ENCODE measurements around the gene NKX1-1. TPM values are rescaled to one million over a fixed set of nuclear protein-coding genes. Genes with fewer than 3 reads are reported as not detected.
"Not testable (repeated sequence)": the region's sequence is repeated elsewhere in the genome, so short reads cannot be mapped to it uniquely, and the experiment has no call there.

NKX1-1 gene
- total and polyA plus RNA-seq, 12 donors: not detected

DNA sequence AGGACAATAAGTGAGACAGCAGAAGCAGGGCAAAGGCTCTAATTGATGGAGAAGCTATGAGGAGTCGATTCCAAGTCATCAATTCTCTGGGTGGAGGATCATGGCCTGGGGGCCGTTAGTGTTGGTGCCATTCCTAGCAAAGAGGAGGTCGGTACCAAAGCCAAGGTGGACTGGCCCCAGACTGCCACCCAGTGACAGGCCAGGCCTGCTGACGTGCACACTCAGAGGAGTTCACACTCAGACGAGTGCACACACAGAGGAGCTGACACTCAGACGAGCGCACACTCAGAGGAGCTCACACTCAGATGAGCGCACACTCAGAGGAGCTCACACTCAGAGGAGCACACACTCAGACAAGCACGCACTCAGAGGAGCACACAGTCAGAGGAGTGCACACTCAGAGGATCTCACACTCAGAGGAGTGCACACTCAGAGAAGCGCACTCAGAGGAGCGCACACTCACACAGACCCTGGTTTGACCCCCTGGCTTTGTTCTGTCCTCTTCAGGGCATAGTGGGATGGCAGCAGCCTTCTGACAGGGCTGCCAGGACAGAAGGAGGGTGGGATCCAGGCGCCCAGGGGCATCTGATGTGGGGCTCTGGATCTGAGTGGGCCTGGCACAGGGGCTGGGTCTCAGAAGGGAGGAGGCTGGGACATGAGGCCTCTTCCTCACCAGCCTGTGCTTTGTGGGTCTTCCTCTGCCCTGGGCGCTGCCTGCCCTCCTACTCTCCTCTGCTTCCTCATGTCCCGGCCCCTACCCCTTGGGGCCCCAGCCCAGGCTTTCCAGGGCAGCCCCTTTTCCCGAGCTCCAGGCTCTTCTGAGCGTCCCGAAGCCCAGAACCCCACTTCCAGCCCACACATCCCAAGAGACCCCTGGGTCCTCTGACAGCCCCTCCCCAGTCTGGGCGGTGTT lies 41.7 kb upstream of the NKX1-1 start:
- TF ChIP-seq, protein P1, sequence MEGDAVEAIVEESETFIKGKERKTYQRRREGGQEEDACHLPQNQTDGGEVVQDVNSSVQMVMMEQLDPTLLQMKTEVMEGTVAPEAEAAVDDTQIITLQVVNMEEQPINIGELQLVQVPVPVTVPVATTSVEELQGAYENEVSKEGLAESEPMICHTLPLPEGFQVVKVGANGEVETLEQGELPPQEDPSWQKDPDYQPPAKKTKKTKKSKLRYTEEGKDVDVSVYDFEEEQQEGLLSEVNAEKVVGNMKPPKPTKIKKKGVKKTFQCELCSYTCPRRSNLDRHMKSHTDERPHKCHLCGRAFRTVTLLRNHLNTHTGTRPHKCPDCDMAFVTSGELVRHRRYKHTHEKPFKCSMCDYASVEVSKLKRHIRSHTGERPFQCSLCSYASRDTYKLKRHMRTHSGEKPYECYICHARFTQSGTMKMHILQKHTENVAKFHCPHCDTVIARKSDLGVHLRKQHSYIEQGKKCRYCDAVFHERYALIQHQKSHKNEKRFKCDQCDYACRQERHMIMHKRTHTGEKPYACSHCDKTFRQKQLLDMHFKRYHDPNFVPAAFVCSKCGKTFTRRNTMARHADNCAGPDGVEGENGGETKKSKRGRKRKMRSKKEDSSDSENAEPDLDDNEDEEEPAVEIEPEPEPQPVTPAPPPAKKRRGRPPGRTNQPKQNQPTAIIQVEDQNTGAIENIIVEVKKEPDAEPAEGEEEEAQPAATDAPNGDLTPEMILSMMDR (IDR thresholded peaks at IDR 0.05): no peak
- no peak for TF ChIP-seq POLR2A (IDR thresholded peaks at IDR 0.05)
- WGBS, 4 donors: 73 to 82% (median 80%) methylated on average over 10 to 18 of the region's 18 CpGs
- Histone ChIP-seq H3K9me3 (replicated peaks in 1 of 3) (no peaks in the 10 kb centered on the region), H3K27ac (no peak overlapping the region), H3K27me3 (peaks cover 12% of the 10 kb centered on the region), H3K4me3 (no peak overlapping the region), H3K4me1 (replicated peaks in 1 of 2) (no peaks in the 10 kb centered on the region), H3K36me3 (replicated peaks in 1 of 2) (no peaks in the 10 kb centered on the region)
- DNase-seq: peak in 2 of 7 donors; percentile 11 to 23
- intact Hi-C loops (cut with DNase I): no loop called here

DNA sequence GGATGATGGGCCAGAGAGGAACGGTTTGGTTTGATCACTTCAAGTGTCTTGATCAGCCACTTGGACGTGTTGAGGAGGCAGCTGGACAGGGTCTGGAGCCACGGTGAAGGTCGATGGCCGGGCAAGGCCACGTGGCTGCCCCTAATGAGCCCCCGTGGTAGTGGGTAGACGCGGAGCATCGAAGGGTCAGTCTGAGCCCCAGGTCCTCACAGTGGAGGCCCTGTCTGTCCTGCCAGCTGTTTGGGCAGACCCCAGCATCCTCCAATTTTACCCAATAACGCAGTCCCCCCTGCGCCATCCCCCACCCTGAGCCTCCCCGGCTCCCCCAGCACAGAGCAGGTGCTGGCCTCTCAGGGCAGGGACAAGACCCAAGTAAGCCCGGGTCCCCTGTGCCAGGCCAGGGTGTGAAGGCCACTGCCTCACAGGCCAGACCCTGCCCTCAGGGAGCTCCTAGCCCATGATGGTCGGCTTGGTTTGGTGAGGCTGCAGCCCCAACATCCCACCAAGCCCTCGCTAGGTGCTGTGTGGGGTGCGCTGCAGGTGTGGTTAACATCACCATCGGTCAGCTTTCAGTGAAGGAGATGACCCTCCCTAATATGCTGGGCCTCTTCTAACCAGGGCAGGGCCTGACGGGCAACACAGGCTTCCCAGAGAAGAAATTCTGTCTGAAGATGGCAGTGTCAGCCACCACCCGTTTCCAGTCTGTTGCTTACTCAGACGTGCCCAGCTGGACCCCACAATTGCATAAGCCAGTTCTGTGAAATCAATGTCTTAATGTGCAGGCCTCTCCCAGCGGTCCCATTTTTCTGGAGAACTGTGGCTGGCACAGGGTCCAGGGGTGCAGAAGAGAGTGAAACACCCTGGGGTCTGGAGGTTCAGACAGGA lies 40.5 kb upstream of the NKX1-1 start:
- Histone ChIP-seq H3K4me1 (replicated peaks in 1 of 2) (no peaks in the 10 kb centered on the region), H3K27ac (no peak overlapping the region), H3K4me3 (no peak overlapping the region), H3K9me3 (replicated peaks in 1 of 3) (no peaks in the 10 kb centered on the region), H3K36me3 (replicated peaks in 1 of 2) (no peaks in the 10 kb centered on the region), H3K27me3 (peaks cover 12% of the 10 kb centered on the region)
- DNase-seq: peak in 1 of 7 donors; percentile 27
- intact Hi-C loops (cut with DNase I): no loop called here
- 73 to 89% (median 85%) methylated on average over 9 to 22 of the region's 22 CpGs for WGBS, 4 donors
- no peak for TF ChIP-seq POLR2A (IDR thresholded peaks at IDR 0.05)
- TF ChIP-seq, protein P1 (IDR thresholded peaks at IDR 0.05): no peak

DNA sequence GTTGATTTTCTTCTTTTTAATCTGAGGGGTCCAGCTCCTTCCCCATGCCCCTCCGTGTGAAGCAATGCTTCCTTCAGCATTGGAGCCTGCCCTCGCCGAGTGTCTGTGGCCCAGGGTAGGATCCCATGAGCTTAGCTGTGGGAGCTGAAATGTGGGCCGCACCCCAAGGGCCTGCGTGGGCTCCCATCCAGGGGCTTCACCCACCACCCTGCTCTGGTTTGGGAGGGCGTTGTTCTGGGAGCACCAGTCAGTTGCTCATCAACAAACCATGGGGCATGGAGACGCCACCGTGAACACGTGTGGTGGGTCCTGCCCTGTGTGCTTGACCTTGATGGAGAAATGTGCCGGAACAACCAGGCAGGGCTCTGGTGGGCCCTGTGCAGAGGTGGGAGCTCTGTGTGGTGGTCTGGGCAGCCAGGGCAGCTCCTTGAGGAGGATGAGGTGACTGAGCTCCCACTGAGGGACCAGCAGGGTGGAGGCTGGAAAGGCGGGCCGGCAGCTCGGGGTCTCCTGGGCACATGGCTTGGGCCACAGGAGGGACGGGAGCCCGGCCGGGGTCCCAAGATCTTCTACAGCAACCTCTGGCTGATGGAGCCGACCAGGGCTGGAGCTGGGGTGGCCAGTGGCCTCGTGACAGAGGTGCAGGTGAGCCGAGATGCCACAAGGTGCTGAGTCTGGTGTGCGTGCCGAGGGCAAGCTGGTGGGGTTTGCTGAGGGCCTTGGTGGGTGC lies 39.6 kb upstream of the NKX1-1 start:
- Histone ChIP-seq H3K4me3 (no peak overlapping the region), H3K9me3 (replicated peaks in 1 of 3) (no peaks in the 10 kb centered on the region), H3K36me3 (replicated peaks in 1 of 2) (no peaks in the 10 kb centered on the region), H3K27me3 (peaks cover 12% of the 10 kb centered on the region), H3K4me1 (replicated peaks in 1 of 2) (no peaks in the 10 kb centered on the region), H3K27ac (no peak overlapping the region)
- DNase-seq: peak in 1 of 7 donors; percentile 18
- intact Hi-C loops (cut with DNase I): no loop called here
- TF ChIP-seq, protein P1 (IDR thresholded peaks at IDR 0.05): no peak
- TF ChIP-seq POLR2A (IDR thresholded peaks at IDR 0.05): no peak
- 77 to 92% (median 88%) methylated on average over 4 to 21 of the region's 21 CpGs for WGBS, 4 donors

DNA sequence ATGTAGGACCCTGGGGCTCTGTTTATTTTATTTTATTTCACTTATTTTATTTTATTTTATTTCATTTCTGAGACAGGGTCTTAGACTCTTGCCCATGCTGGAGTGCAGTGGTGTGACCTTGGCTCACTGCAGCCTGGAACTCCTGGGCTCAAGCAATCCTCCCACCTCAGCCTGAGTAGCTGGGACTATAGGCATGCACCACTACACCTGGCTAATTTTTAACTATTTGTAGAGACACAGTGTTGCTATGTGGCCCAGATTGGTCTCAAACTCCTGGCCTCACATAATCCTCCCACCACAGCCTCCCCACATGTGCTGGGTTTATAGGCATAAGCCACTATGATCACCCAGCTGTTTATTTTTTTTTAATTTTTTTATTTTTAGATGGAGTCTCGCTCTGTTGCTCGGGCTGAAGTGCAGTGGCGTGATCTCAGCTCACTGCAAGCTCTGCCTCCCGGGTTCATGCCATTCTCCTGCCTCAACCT lies 37.5 kb upstream of the NKX1-1 start:
- 63 to 84% (median 82%) methylated on average over 4 of the region's 4 CpGs for WGBS, 4 donors
- DNase-seq; H3K4me1 ChIP-seq (replicated peaks in 1 of 2); H3K36me3 ChIP-seq (replicated peaks in 1 of 2); H3K27ac ChIP-seq; H3K4me3 ChIP-seq; intact Hi-C loops (cut with DNase I); H3K27me3 ChIP-seq; H3K9me3 ChIP-seq (replicated peaks in 1 of 3): not testable (repeated sequence)
